ENCODE results near the gene ZNF821. TPM values are rescaled to one million over a fixed set of nuclear protein-coding genes. Genes with fewer than 3 reads are reported as not detected.

Gene ZNF821
- total and polyA plus RNA-seq, 2 of the 8 experiments (the other 6 are each of a cell fraction or from before 2014, with no cell fraction given), result 9.5 to 14.1 TPM

GRCh38 chr16:71870818-71871217, 13.2 kb downstream of the ZNF821 start:
- ChIA-PET CTCF (ENCODE audit: partially characterized antibody) (interaction anchor here (1.6 to 6.1 kb wide), 2 partner anchors 12 to 15 kb away, joined by 4 to 57 read pairs; partner anchors contain the start of gene ZNF821), POLR2A (ENCODE audit: partially characterized antibody) (interaction anchor here (1.0 to 2.2 kb wide), 4 partner anchors 9 to 13 kb away, joined by 3 to 5 read pairs (median 4); partner anchors contain the start of gene ZNF821)
- Histone ChIP-seq H3K4me3 (ENCODE audit: extremely low read depth in 1 of 4, insufficient read depth in 2 of 4, low read depth in 3 of 4, low read length in 4 of 4) (no peak overlapping the region), H3K9me3 (ENCODE audit: insufficient read depth in 2 of 2, low read depth in 1 of 2, low read length in 1 of 2) (no peaks in the 10 kb centered on the region), H3K14ac (ENCODE audit: insufficient read length) (no peak overlapping the region), H3K4me1 (replicated peaks in 1 of 4; ENCODE audit: control insufficient read depth in 3 of 4, insufficient read depth in 4 of 4, low read length in 3 of 4) (no peaks in the 10 kb centered on the region), H3K9ac (replicated peaks in 1 of 4; ENCODE audit: extremely low read depth in 1 of 4, low read depth in 3 of 4, low read length in 3 of 4) (no peak overlapping the region), H2BK15ac (ENCODE audit: low read length) (no peak overlapping the region), H3K36me3 (ENCODE audit: control insufficient read depth in 2 of 4, insufficient read depth in 4 of 4, low read length in 3 of 4) (peaks cover 2 to 6% (median 2%) of the 10 kb centered on the region in 4 experiments; a peak in 4 of 8 replicates), H3K4me2 (ENCODE audit: insufficient read depth in 1 of 2, low read depth in 2 of 2, low read length in 2 of 2) (no peak overlapping the region), H4K5ac (ENCODE audit: insufficient read length, low read depth, low read length) (no peak overlapping the region), H3K23me2 (ENCODE audit: low read depth, low read length) (no peaks in the 10 kb centered on the region), H2BK120ac (replicated peaks; ENCODE audit: low read depth, low read length) (no peak overlapping the region), H3K79me2 (ENCODE audit: control insufficient read depth in 1 of 2, insufficient read depth in 2 of 2, low read length in 2 of 2) (no peaks in the 10 kb centered on the region), H3K56ac (replicated peaks; ENCODE audit: insufficient read length, low read depth, low read length) (no peak overlapping the region), H4K8ac (ENCODE audit: extremely low read depth, insufficient read depth, low read length) (no peak overlapping the region), H3K79me1 (ENCODE audit: low read depth, low read length) (no peaks in the 10 kb centered on the region), H4K20me1 (replicated peaks in 1 of 2; ENCODE audit: control insufficient read depth in 1 of 2, insufficient read depth in 2 of 2, low read length in 2 of 2) (peaks cover 0 to 3% of the 10 kb centered on the region in 2 experiments), H3K4ac (replicated peaks; ENCODE audit: insufficient read length, low read depth, low read length) (no peak overlapping the region), H4K91ac (replicated peaks; ENCODE audit: insufficient read length, low read length) (no peak overlapping the region), H2AK5ac (ENCODE audit: low read depth, low read length) (no peak overlapping the region), H3K27ac (ENCODE audit: low read depth, low read length) (no peak overlapping the region), H3K27me3 (replicated peaks in 1 of 4; ENCODE audit: control insufficient read depth in 3 of 4, extremely low read depth in 1 of 4, insufficient read depth in 3 of 4, low read length in 3 of 4) (no peaks in the 10 kb centered on the region), H3K23ac (ENCODE audit: insufficient read length) (no peak overlapping the region), H3K18ac (ENCODE audit: extremely low read depth, low read length) (no peak overlapping the region), H2BK12ac (ENCODE audit: low read depth, low read length) (no peak overlapping the region), H2BK20ac (ENCODE audit: low read length) (no peak overlapping the region), H2BK5ac (ENCODE audit: low read depth, low read length) (no peak overlapping the region), H2AFZ (ENCODE audit: low read length) (no peak overlapping the region)
- no peak for DNase-seq (ENCODE audit: low read depth in 1 of 2, low spot score in 2 of 2)
- no peak for FAIRE-seq
- WGBS, 2 experiments (ENCODE audit: extremely low coverage in 1 of 2, insufficient coverage in 1 of 2, insufficient read length in 1 of 2, insufficient replicate concordance in 2 of 2, low coverage in 1 of 2, low lambda C conversion rate in 2 of 2, missing lambda C conversion rate in 1 of 2), result 96% methylated on average over 2 of the region's 2 CpGs; no CpG with 5 or more reads in 1 of the 2 experiments
- TF ChIP-seq GTF2F1 (IDR thresholded peaks at IDR 0.05; ENCODE audit: borderline replicate concordance, low read depth, low read length) (no peak), SIN3A (conservative IDR thresholded peaks at IDR 0.05 in 1 of 2, IDR thresholded peaks at IDR 0.05 in 1 of 2; ENCODE audit: low read depth in 1 of 2, low read length in 2 of 2) (no peak), CREB1 (IDR thresholded peaks at IDR 0.05) (no peak), POLR2AphosphoS5 (IDR thresholded peaks at IDR 0.05; ENCODE audit: low read depth, low read length) (no peak), FOSL1 (IDR thresholded peaks at IDR 0.05; ENCODE audit: insufficient read depth, low read depth, low read length) (no peak), TEAD4 (IDR thresholded peaks at IDR 0.05; ENCODE audit: low read depth, low read length) (no peak), POU5F1 (IDR thresholded peaks at IDR 0.05; ENCODE audit: low read depth, low read length) (no peak), BACH1 (IDR thresholded peaks at IDR 0.05; ENCODE audit: low read length) (no peak), SP2 (IDR thresholded peaks at IDR 0.05; ENCODE audit: low read length) (no peak), HDAC6 (IDR thresholded peaks at IDR 0.05; ENCODE audit: low read depth, low read length) (no peak), CTBP2 (IDR thresholded peaks at IDR 0.05; ENCODE audit: borderline replicate concordance, insufficient read depth, insufficient read length, low read length) (no peak), E2F6 (IDR thresholded peaks at IDR 0.05) (no peak), TBP (IDR thresholded peaks at IDR 0.05; ENCODE audit: low read depth, low read length) (no peak)
